Breast epithelium (tissue), 4 donors: ENCODE measurements around the gene NINJ2. TPM values are rescaled to one million over a fixed set of nuclear protein-coding genes. Genes with fewer than 3 reads are reported as not detected.

Experiments used
- DNase-seq, 2 donors: peaks; one replicate each; pipeline ENCODE4 v3.0.0-alpha.2; 2019; ENCODE audit warnings: low spot score in 2 of 2
- H3K27ac ChIP-seq, 2 donors: fragments of 200-600 bp; sonication (generic) in 1 of 2; one replicate each; pipeline ENCODE4 v1.5.1; 2016 to 2019; ENCODE audit warnings: mild to moderate bottlenecking in 1 of 2
- H3K27me3 ChIP-seq, 2 donors: fragments of 200-600 bp; sonication (generic) in 1 of 2; one replicate each; pipeline versions ENCODE4 v1.5.1 to v1.6.0; 2017 to 2019; ENCODE audit warnings: control low read depth in 1 of 2, mild to moderate bottlenecking in 1 of 2
- H3K36me3 ChIP-seq: fragments of 200-600 bp; one replicate; pipeline ENCODE4 v1.5.1; 2019
- H3K4me1 ChIP-seq, 2 donors: fragments of 200-600 bp; sonication (generic); one replicate each; pipeline ENCODE4 v1.5.1; 2016 to 2019; ENCODE audit warnings: control low read depth in 1 of 2
- H3K4me3 ChIP-seq, 3 donors: fragments of 200-600 bp; sonication (generic); 1 replicate in 2 of 3; 2 replicates in 1 of 3; pipeline ENCODE4 v1.5.1; 2016 to 2019; ENCODE audit warnings: mild to moderate bottlenecking in 3 of 3, moderate library complexity in 2 of 3
- H3K9me3 ChIP-seq, 2 donors: fragments of 200-600 bp; sonication (generic) in 1 of 2; one replicate each; pipeline ENCODE4 v1.5.1; 2016 to 2019; ENCODE audit warnings: control low read depth in 1 of 2
- POLR2A ChIP-seq: fragments of 450-650 bp; IDR thresholded peaks from one replicate; pipeline ENCODE4 v1.6.1; 2016; ENCODE audit warnings: antibody characterized with exemption, mild to moderate bottlenecking, moderate library complexity
- POLR2AphosphoS5 ChIP-seq, 3 donors: sonication (generic); formaldehyde crosslinking; IDR thresholded peaks; one replicate each; pipeline ENCODE4 v1.6.1; 2017; ENCODE audit warnings: antibody characterized with exemption in 3 of 3
- intact Hi-C: fragments of 100-400 bp; cut with DNase I; formaldehyde crosslinking; loops from one replicate; pipeline ENCODE4 v1.15.1; 2023; ENCODE audit warnings: low total_unique reads
- total RNA-seq, 3 donors: library from RNA; depleted of rRNA; stranded (reverse); fragments of >200 nt; gene quantifications; one replicate each; pipeline ENCODE4 v1.1.0, GENCODE V29; 2016
- TF ChIP-seq, protein P1 (sequence below), 3 donors: fragments of 450-650 bp; IDR thresholded peaks; one replicate each; pipeline ENCODE4 v1.5.1; 2016 to 2017; ENCODE audit warnings: antibody characterized with exemption in 3 of 3, mild to moderate bottlenecking in 3 of 3, moderate library complexity in 3 of 3

Gene NINJ2
- total RNA-seq, 3 donors from 2014 or later = 6.3 to 17.0 (median 6.9) TPM

DNA sequence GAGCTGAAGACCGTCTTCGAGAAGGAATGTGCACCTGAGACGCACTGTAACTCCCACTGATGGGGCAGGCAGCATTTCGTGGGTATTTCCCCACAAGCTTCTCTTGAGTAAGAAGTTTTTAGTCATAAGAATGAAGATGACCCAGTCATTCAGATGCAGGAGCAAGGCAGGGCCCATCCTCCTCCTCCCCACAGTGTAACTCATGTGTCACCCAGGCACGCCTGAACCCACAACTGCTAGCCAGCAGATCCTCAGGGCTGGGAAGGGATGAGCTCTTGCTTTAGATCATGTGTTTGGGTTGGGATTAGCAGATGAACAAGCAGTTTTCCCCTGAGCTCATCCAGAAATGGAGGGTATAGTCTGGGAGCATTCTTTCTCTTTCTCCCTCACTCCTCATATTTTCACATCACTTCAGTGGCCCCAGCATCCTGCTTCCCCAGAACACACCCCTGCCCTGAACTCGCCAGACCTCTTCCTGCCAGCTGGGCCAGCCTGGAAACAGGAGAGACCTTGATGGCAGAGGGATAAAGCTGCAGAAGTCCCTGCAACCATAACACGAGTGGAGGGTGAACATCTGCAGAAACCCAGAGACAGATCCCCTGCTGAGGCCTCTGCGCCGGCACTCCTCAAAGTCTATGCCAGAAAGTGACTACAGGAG lies 130.2 kb downstream of the NINJ2 start:
- Histone ChIP-seq H3K27ac (no peak overlapping the region), H3K9me3 (peaks cover 5 to 6% of the 10 kb centered on the region in 2 donors), H3K4me3 (no peak overlapping the region), H3K27me3 (no peaks in the 10 kb centered on the region), H3K4me1 (no peaks in the 10 kb centered on the region), H3K36me3 (no peaks in the 10 kb centered on the region)
- intact Hi-C loops = no loop called here
- DNase-seq = no peak
- TF ChIP-seq POLR2A = no peak
- TF ChIP-seq POLR2AphosphoS5 (IDR thresholded peaks at IDR 0.05) = no peak
- TF ChIP-seq, protein P1, sequence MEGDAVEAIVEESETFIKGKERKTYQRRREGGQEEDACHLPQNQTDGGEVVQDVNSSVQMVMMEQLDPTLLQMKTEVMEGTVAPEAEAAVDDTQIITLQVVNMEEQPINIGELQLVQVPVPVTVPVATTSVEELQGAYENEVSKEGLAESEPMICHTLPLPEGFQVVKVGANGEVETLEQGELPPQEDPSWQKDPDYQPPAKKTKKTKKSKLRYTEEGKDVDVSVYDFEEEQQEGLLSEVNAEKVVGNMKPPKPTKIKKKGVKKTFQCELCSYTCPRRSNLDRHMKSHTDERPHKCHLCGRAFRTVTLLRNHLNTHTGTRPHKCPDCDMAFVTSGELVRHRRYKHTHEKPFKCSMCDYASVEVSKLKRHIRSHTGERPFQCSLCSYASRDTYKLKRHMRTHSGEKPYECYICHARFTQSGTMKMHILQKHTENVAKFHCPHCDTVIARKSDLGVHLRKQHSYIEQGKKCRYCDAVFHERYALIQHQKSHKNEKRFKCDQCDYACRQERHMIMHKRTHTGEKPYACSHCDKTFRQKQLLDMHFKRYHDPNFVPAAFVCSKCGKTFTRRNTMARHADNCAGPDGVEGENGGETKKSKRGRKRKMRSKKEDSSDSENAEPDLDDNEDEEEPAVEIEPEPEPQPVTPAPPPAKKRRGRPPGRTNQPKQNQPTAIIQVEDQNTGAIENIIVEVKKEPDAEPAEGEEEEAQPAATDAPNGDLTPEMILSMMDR (IDR thresholded peaks at IDR 0.05) = no peak

DNA sequence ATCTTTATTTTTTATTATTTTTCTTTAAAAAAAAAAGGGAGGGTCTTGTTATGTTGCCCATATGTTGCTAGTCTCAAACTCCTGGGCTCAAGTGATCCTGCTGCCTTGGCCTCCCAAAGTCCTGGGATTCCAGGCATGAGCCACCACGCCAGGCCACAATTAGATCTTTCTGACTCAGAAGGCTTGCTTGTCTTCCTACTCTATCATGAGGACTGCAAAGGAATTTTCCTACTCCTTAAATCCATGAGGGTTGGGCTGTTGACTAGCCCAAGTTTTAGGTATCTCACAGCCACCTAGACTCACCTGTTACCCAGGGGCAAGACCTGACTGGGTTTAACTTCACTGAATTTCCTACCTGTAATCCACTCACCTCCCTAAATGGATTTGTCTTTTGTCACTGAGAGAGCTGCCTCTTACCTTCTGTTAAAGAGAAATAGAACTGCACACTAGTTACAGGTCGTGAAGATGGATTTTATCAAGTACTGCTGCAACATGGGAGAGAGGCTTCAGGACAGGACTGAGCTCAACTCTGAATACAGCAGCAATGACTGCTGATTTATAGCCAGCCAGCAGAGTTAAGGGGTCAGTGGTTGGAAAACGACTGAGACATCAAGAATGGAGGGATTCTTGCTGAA lies 131.2 kb downstream of the NINJ2 start:
- no peak overlapping the region for H3K27ac ChIP-seq
- H3K4me3 ChIP-seq = no peak overlapping the region
- peaks cover 5 to 6% of the 10 kb centered on the region in 2 donors for H3K9me3 ChIP-seq
- no peak for DNase-seq
- TF ChIP-seq, protein P1 (IDR thresholded peaks at IDR 0.05) = no peak
- TF ChIP-seq POLR2A (no peak), POLR2AphosphoS5 (IDR thresholded peaks at IDR 0.05) (no peak)
- no peaks in the 10 kb centered on the region for H3K4me1 ChIP-seq
- H3K27me3 ChIP-seq = no peaks in the 10 kb centered on the region
- intact Hi-C loops = no loop called here
- H3K36me3 ChIP-seq = no peaks in the 10 kb centered on the region

DNA sequence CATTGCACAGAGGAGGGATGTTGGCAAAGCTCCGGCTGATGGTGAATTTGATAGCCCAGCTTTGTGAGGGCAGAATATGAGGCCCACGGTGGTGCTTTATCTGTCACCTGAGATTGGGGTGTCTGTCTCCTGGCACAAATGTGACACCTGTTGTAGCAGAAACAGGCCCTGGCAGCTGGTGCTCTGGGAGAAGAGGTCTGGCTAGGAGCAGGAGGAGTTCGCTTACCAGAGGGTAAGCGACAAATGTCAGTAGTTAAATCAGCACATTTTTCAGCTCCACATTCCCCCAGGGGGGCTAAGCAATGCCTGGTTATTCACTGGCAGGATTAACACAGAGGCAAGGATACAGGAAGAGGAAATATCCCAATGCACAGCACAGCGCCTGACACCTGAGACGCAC lies 132.4 kb downstream of the NINJ2 start:
- no peaks in the 10 kb centered on the region for H3K36me3 ChIP-seq
- intact Hi-C loops = no loop called here
- no peak for DNase-seq
- no peak for TF ChIP-seq POLR2A
- TF ChIP-seq, protein P1 (IDR thresholded peaks at IDR 0.05) = no peak
- TF ChIP-seq POLR2AphosphoS5 (IDR thresholded peaks at IDR 0.05) = no peak
- H3K4me1 ChIP-seq = no peaks in the 10 kb centered on the region
- no peak overlapping the region for H3K27ac ChIP-seq
- H3K27me3 ChIP-seq = no peaks in the 10 kb centered on the region
- H3K9me3 ChIP-seq = peaks cover 5 to 6% of the 10 kb centered on the region in 2 donors
- H3K4me3 ChIP-seq = no peak overlapping the region

GRCh38 chr12:530308-530707 lies 132.9 kb downstream of the NINJ2 start:
- H3K4me3 ChIP-seq = no peak overlapping the region
- H3K36me3 ChIP-seq = no peaks in the 10 kb centered on the region
- H3K27me3 ChIP-seq = no peaks in the 10 kb centered on the region
- intact Hi-C loops = no loop called here
- TF ChIP-seq POLR2A (no peak), POLR2AphosphoS5 (IDR thresholded peaks at IDR 0.05) (no peak)
- TF ChIP-seq, protein P1 (IDR thresholded peaks at IDR 0.05) = no peak
- H3K4me1 ChIP-seq = no peaks in the 10 kb centered on the region
- no peak overlapping the region for H3K27ac ChIP-seq
- peaks cover 5 to 6% of the 10 kb centered on the region in 2 donors for H3K9me3 ChIP-seq
- no peak for DNase-seq

GRCh38 chr12:527729-528128 lies 135.5 kb downstream of the NINJ2 start:
- Histone ChIP-seq H3K36me3 (no peaks in the 10 kb centered on the region), H3K4me3 (no peak overlapping the region), H3K4me1 (no peaks in the 10 kb centered on the region), H3K27ac (no peak overlapping the region), H3K27me3 (no peaks in the 10 kb centered on the region), H3K9me3 (peaks cover 5 to 6% of the 10 kb centered on the region in 2 donors)
- DNase-seq = no peak
- TF ChIP-seq POLR2AphosphoS5 (IDR thresholded peaks at IDR 0.05) (no peak), POLR2A (no peak)
- TF ChIP-seq, protein P1 (IDR thresholded peaks at IDR 0.05) = no peak
- intact Hi-C loops = no loop called here
